Smooth muscle cell (in vitro differentiated cells): ENCODE data around the gene NBPF4. TPM values are rescaled to one million over a fixed set of nuclear protein-coding genes. Genes with fewer than 3 reads are reported as not detected.
"Not testable (repeated sequence)": the region's sequence is repeated elsewhere in the genome, so short reads cannot be mapped to it uniquely, and the experiment has no call there.

Experiments
- DNase-seq: peaks from one replicate; lab custom pipeline; 2025; ENCODE audit not compliant: unreplicated experiment; lab: John Stamatoyannopoulos, UW
- H2AFZ ChIP-seq: fragments of 200-600 bp; sonication (generic); 2 replicates; pipeline ENCODE4 v1.6.0; 2016; ENCODE audit warnings: antibody characterized with exemption, low read depth, mild to moderate bottlenecking
- H3F3A ChIP-seq: fragments of 200-600 bp; sonication (generic); 2 replicates; pipeline ENCODE4 v1.6.0; 2017; ENCODE audit warnings: antibody characterized with exemption, low read depth
- H3K27ac ChIP-seq: fragments of 200-600 bp; sonication (generic); 2 replicates; pipeline ENCODE4 v1.5.1; 2016; ENCODE audit warnings: low read depth, mild to moderate bottlenecking
- H3K27me3 ChIP-seq: fragments of 200-600 bp; sonication (generic); 2 replicates; pipeline ENCODE4 v1.6.1; 2016; ENCODE audit warnings: low read depth, mild to moderate bottlenecking
- H3K36me3 ChIP-seq: fragments of 200-600 bp; sonication (generic); 2 replicates; pipeline ENCODE4 v1.5.1; 2016; ENCODE audit warnings: low read depth
- H3K4me1 ChIP-seq: fragments of 200-600 bp; sonication (generic); 2 replicates; pipeline ENCODE4 v1.5.1; 2016; ENCODE audit warnings: low read depth
- H3K4me2 ChIP-seq: fragments of 200-600 bp; sonication (generic); 2 replicates; pipeline ENCODE4 v1.6.0; 2016; ENCODE audit warnings: mild to moderate bottlenecking
- H3K4me3 ChIP-seq: fragments of 200-600 bp; sonication (generic); 2 replicates; pipeline ENCODE4 v1.5.1; 2016; ENCODE audit warnings: mild to moderate bottlenecking
- H3K79me2 ChIP-seq: fragments of 200-600 bp; sonication (generic); 2 replicates; pipeline ENCODE4 v1.6.0; 2016; ENCODE audit warnings: low read depth, mild to moderate bottlenecking
- H3K9ac ChIP-seq: fragments of 200-600 bp; sonication (generic); 2 replicates; pipeline ENCODE4 v1.6.0; 2016; ENCODE audit warnings: low read depth
- H3K9me3 ChIP-seq: fragments of 200-600 bp; sonication (generic); replicated peaks from 2 replicates; pipeline ENCODE4 v1.5.1; 2016; ENCODE audit warnings: low read depth
- H4K20me1 ChIP-seq: fragments of 200-600 bp; sonication (generic); 2 replicates; pipeline ENCODE4 v1.6.0; 2016; ENCODE audit warnings: low read depth
- WGBS: methylation state at CpG from one replicate; pipeline ENCODE4 v1.1.7; 2016; ENCODE audit warnings: low lambda C conversion rate; 5-methylcytosine and 5-hydroxymethylcytosine counted together
- polyA plus RNA-seq: library from polyadenylated mRNA; unstranded; fragments of >200 nt; fragmentation: Nextera tagmentation; extraction: Ambion mirVana; gene quantifications from 2 replicates; pipeline ENCODE4 v1.2.1, GENCODE V29; 2016
- total RNA-seq: library from RNA; depleted of rRNA; stranded (reverse); fragments of >200 nt; gene quantifications from 2 replicates; pipeline ENCODE4 v1.2.3, GENCODE V29; 2014
- TF ChIP-seq, protein P1 (sequence below): fragments of 200-600 bp; sonication (generic); IDR thresholded peaks from 2 replicates; pipeline ENCODE4 v1.5.1; 2017; ENCODE audit warnings: borderline replicate concordance, mild to moderate bottlenecking, antibody characterized with exemption; ENCODE audit not compliant: insufficient read depth, poor library complexity, severe bottlenecking

NBPF4 gene
- total and polyA plus RNA-seq, 2 experiments from 2014 or later, result not detected

DNA sequence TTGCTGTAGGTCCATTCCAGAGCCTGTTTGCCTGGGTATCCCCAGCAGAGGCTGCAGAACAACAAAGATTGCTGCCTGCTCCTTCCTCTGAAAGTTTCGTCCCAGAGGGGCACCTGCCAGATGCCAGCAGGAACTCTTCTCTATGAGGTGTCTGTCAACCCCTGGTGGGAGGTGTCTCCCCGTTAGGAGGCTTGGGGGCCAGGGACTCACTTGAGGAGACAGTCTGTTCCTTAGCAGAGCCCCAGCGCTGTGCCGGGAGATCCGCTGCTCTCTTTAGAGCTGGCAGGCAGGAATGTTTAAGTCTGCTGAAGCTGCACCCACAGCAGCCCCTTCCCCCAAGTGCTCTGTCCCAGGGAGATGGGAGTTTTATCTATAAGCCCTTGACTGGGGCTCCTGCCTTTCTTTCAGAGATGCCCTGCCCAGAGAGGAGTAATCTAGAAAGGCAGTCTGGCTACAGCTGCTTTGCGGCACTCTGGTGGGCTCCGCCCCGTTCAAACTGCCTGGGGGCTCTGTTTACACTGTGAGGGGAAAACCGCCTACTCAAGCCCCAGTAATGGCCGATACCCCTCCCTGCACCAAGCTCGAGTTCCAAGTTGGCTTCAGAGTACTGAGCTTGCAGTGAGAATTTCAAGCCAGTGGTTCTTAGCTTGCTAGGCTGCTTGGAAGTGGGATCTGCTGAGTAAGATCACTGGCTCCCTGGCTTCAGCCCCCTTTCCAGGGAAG lies 35.0 kb downstream of the NBPF4 start:
- H3K36me3 ChIP-seq, result no peaks in the 10 kb centered on the region
- H3K4me2 ChIP-seq, result peak overlapping the region; percentile 39
- TF ChIP-seq, protein P1, sequence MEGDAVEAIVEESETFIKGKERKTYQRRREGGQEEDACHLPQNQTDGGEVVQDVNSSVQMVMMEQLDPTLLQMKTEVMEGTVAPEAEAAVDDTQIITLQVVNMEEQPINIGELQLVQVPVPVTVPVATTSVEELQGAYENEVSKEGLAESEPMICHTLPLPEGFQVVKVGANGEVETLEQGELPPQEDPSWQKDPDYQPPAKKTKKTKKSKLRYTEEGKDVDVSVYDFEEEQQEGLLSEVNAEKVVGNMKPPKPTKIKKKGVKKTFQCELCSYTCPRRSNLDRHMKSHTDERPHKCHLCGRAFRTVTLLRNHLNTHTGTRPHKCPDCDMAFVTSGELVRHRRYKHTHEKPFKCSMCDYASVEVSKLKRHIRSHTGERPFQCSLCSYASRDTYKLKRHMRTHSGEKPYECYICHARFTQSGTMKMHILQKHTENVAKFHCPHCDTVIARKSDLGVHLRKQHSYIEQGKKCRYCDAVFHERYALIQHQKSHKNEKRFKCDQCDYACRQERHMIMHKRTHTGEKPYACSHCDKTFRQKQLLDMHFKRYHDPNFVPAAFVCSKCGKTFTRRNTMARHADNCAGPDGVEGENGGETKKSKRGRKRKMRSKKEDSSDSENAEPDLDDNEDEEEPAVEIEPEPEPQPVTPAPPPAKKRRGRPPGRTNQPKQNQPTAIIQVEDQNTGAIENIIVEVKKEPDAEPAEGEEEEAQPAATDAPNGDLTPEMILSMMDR, result no peak
- H3K9me3 ChIP-seq, result no peaks in the 10 kb centered on the region
- no peaks in the 10 kb centered on the region for H4K20me1 ChIP-seq
- no peak overlapping the region for H3K27ac ChIP-seq
- no peaks in the 10 kb centered on the region for H3K4me1 ChIP-seq
- H2AFZ ChIP-seq, result peak overlapping the region; percentile 73
- H3K27me3 ChIP-seq, result no peaks in the 10 kb centered on the region
- H3F3A ChIP-seq, result no peaks in the 10 kb centered on the region
- H3K9ac ChIP-seq, result no peak overlapping the region
- no peak overlapping the region for H3K4me3 ChIP-seq
- no peak for DNase-seq
- H3K79me2 ChIP-seq, result no peaks in the 10 kb centered on the region
- 53% methylated on average over 11 of the region's 11 CpGs for WGBS

DNA sequence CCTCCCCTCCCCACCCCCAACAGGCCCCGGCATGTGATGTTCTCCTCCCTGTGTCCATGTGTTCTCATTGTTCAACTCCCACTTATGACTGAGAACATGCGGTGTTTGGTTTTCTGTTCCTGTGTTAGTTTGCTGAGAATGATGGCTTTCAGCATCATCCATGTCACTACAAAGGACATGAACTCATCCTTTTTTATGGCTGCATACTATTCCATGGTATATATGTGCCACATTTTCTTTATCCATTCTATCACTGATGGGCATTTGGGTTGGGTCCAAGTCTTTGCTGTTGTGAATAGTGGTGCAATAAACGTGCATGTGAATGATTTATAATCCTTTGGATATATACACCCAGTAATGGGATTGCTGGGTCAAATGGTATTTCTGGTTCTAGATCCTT lies 40.3 kb downstream of the NBPF4 start:
- H3K9ac ChIP-seq, H3K27ac ChIP-seq, H3K4me1 ChIP-seq, H3K4me2 ChIP-seq, H4K20me1 ChIP-seq, H3K27me3 ChIP-seq, DNase-seq, H3K4me3 ChIP-seq, H3K36me3 ChIP-seq, H3F3A ChIP-seq, H3K9me3 ChIP-seq, H2AFZ ChIP-seq: not testable (repeated sequence)
- H3K79me2 ChIP-seq, result peaks cover 14% of the 10 kb centered on the region
- WGBS, result 93% methylated on average over 3 of the region's 3 CpGs

GRCh38 chr1:108201687-108202086 lies 42.2 kb downstream of the NBPF4 start:
- WGBS, result 87% methylated on average over 5 of the region's 5 CpGs
- no peak overlapping the region for H3K9ac ChIP-seq

DNA sequence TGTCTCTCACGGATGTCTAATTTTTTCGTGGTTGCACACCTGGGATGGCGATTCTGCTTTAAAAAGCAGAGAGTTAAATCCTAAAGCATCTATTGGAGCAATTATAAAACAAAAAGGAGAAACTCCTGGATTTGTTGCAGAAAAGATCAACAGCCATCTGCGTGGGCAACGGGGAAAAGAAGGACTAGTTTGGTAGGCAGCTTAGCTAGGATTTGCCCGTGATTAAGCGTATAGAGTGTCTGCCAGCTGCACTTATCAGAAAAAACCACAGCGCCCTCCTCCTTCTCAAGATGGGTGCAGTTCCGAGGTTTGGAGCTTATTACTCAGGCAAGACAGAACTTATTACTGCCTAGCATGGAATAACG lies 43.2 kb downstream of the NBPF4 start:
- DNase-seq, result no peak
- TF ChIP-seq, protein P1, result no peak
- peak overlapping the region; percentile 91 for H2AFZ ChIP-seq
- H3K36me3 ChIP-seq, result peaks cover under 1% of the 10 kb centered on the region
- H3K9me3 ChIP-seq, result no peaks in the 10 kb centered on the region
- no peaks in the 10 kb centered on the region for H3K27me3 ChIP-seq
- peaks cover 24% of the 10 kb centered on the region for H4K20me1 ChIP-seq
- peak overlapping the region; percentile 48 for H3K9ac ChIP-seq
- peaks cover 43% of the 10 kb centered on the region for H3K79me2 ChIP-seq
- H3F3A ChIP-seq, result peaks cover 6% of the 10 kb centered on the region
- peak overlapping the region; percentile 98 for H3K4me3 ChIP-seq
- peak overlapping the region; percentile 84 for H3K4me2 ChIP-seq
- H3K27ac ChIP-seq, result peak overlapping the region; percentile 47
- peaks cover 8% of the 10 kb centered on the region for H3K4me1 ChIP-seq
- 3% methylated on average over 10 of the region's 10 CpGs for WGBS

More at GRCh38 chr1:108201687-108202086, 42.2 kb downstream of the NBPF4 start:
- H3K4me1 ChIP-seq, result peaks cover 8% of the 10 kb centered on the region
- peaks cover 33% of the 10 kb centered on the region for H3K79me2 ChIP-seq
- DNase-seq, result no peak
- no peak overlapping the region for H3K4me2 ChIP-seq
- no peak overlapping the region for H2AFZ ChIP-seq
- H3F3A ChIP-seq, result peaks cover 6% of the 10 kb centered on the region
- H3K27me3 ChIP-seq, result no peaks in the 10 kb centered on the region
- TF ChIP-seq, protein P1, result no peak
- H4K20me1 ChIP-seq, result peaks cover 17% of the 10 kb centered on the region
- no peaks in the 10 kb centered on the region for H3K36me3 ChIP-seq
- H3K4me3 ChIP-seq, result no peak overlapping the region
- no peaks in the 10 kb centered on the region for H3K9me3 ChIP-seq
- no peak overlapping the region for H3K27ac ChIP-seq
